Stomach smooth muscle (tissue), 2 donors: ENCODE measurements around the gene BRWD1.

ENCODE experiments used
- H3K27ac ChIP-seq: one replicate; pipeline ENCODE4 v1.7.0; 2013; ENCODE audit warnings: mild to moderate bottlenecking, low read length, inconsistent platforms
- H3K27me3 ChIP-seq, 2 donors: one replicate each; pipeline ENCODE4 v1.7.0; 2013; ENCODE audit warnings: low read length in 2 of 2; ENCODE audit not compliant: insufficient read depth in 2 of 2, control insufficient read depth in 1 of 2
- H3K36me3 ChIP-seq, 2 donors: one replicate each; pipeline ENCODE4 v1.7.0; 2013; ENCODE audit warnings: low read length in 2 of 2; ENCODE audit not compliant: control insufficient read depth in 2 of 2, insufficient read depth in 2 of 2
- H3K4me1 ChIP-seq: one replicate; pipeline ENCODE4 v1.7.0; 2013; ENCODE audit warnings: low read length; ENCODE audit not compliant: control insufficient read depth, insufficient read depth
- H3K4me3 ChIP-seq, 2 donors: one replicate each; pipeline ENCODE4 v1.7.0; 2013; ENCODE audit warnings: low read length in 2 of 2
- H3K9ac ChIP-seq, 2 donors: one replicate each; pipeline ENCODE4 v1.7.0; 2013; ENCODE audit warnings: low read length in 2 of 2, mild to moderate bottlenecking in 1 of 2
- H3K9me3 ChIP-seq, 2 donors: one replicate each; pipeline ENCODE4 v1.7.0; 2013; ENCODE audit warnings: low read length in 2 of 2; ENCODE audit not compliant: control insufficient read depth in 2 of 2
- donor health status: healthy.
- donor health status: Pancreatic carcinoma.

BRWD1 gene

GRCh38 chr21:39346671-39347331 lies 33.4 kb upstream of the BRWD1 start:
- Histone ChIP-seq H3K27me3 (no peaks in the 10 kb centered on the region), H3K27ac (no peak overlapping the region), H3K9ac (peak overlapping the region in 1 of 2 donors; percentile 92), H3K4me3 (peak overlapping the region in 1 of 2 donors; percentile 51), H3K4me1 (peaks cover 11% of the 10 kb centered on the region), H3K36me3 (peaks cover 3 to 11% of the 10 kb centered on the region in 2 donors), H3K9me3 (no peaks in the 10 kb centered on the region)

GRCh38 chr21:39346206-39346605 lies 32.8 kb upstream of the BRWD1 start:
- Histone ChIP-seq H3K36me3 (peaks cover 4 to 16% of the 10 kb centered on the region in 2 donors), H3K27me3 (no peaks in the 10 kb centered on the region), H3K9ac (peak overlapping the region in 1 of 2 donors; percentile 52), H3K4me1 (peaks cover 11% of the 10 kb centered on the region), H3K4me3 (peak overlapping the region in 1 of 2 donors; percentile 51), H3K9me3 (no peaks in the 10 kb centered on the region), H3K27ac (no peak overlapping the region)

GRCh38 chr21:39345440-39345839 lies 32.0 kb upstream of the BRWD1 start:
- H3K9me3 ChIP-seq = no peaks in the 10 kb centered on the region

GRCh38 chr21:39344848-39345247 lies 31.4 kb upstream of the BRWD1 start:
- Histone ChIP-seq H3K9me3 (no peaks in the 10 kb centered on the region), H3K27ac (no peak overlapping the region), H3K9ac (no peak overlapping the region), H3K4me1 (peaks cover 11% of the 10 kb centered on the region), H3K4me3 (no peak overlapping the region), H3K27me3 (no peaks in the 10 kb centered on the region), H3K36me3 (peaks cover 10 to 22% of the 10 kb centered on the region in 2 donors)

More at GRCh38 chr21:39345440-39345839, 32.0 kb upstream of the BRWD1 start:
- Histone ChIP-seq H3K27ac (no peak overlapping the region), H3K27me3 (no peaks in the 10 kb centered on the region), H3K4me3 (peak overlapping the region; percentile 9 to 43), H3K9ac (peak overlapping the region in 1 of 2 donors; percentile 1), H3K36me3 (peaks cover 10 to 21% of the 10 kb centered on the region in 2 donors), H3K4me1 (peaks cover 11% of the 10 kb centered on the region)

- Histone ChIP-seq H3K9ac (no peak overlapping the region), H3K27ac (no peak overlapping the region), H3K9me3 (no peaks in the 10 kb centered on the region), H3K4me3 (no peak overlapping the region), H3K36me3 (peaks cover 10 to 22% of the 10 kb centered on the region in 2 donors), H3K4me1 (peaks cover 5% of the 10 kb centered on the region), H3K27me3 (no peaks in the 10 kb centered on the region)
Measured at GRCh38 chr21:39341249-39341923, 28.0 kb upstream of the BRWD1 start.

- H3K4me3 ChIP-seq = no peak overlapping the region
- H3K9ac ChIP-seq = no peak overlapping the region
- H3K27ac ChIP-seq = no peak overlapping the region
- peaks cover 10 to 22% of the 10 kb centered on the region in 2 donors for H3K36me3 ChIP-seq
- H3K27me3 ChIP-seq = no peaks in the 10 kb centered on the region
- H3K4me1 ChIP-seq = peaks cover 3% of the 10 kb centered on the region
- no peaks in the 10 kb centered on the region for H3K9me3 ChIP-seq
Measured at GRCh38 chr21:39340687-39341086, 27.3 kb upstream of the BRWD1 start.

GRCh38 chr21:39339231-39339630 lies 25.8 kb upstream of the BRWD1 start:
- H3K27me3 ChIP-seq = no peaks in the 10 kb centered on the region
- no peak overlapping the region for H3K9ac ChIP-seq
- H3K4me3 ChIP-seq = no peak overlapping the region
- H3K36me3 ChIP-seq = peaks cover 10 to 22% of the 10 kb centered on the region in 2 donors
- H3K27ac ChIP-seq = no peak overlapping the region
- no peaks in the 10 kb centered on the region for H3K9me3 ChIP-seq
- H3K4me1 ChIP-seq = no peaks in the 10 kb centered on the region

GRCh38 chr21:39336457-39337008 lies 23.1 kb upstream of the BRWD1 start:
- H3K27ac ChIP-seq = no peak overlapping the region
- H3K36me3 ChIP-seq = peaks cover 7 to 8% of the 10 kb centered on the region in 2 donors
- H3K4me1 ChIP-seq = no peaks in the 10 kb centered on the region
- no peaks in the 10 kb centered on the region for H3K27me3 ChIP-seq
- no peaks in the 10 kb centered on the region for H3K9me3 ChIP-seq
- no peak overlapping the region for H3K9ac ChIP-seq
- no peak overlapping the region for H3K4me3 ChIP-seq

GRCh38 chr21:39334611-39335010 lies 21.2 kb upstream of the BRWD1 start:
- H3K9me3 ChIP-seq = no peaks in the 10 kb centered on the region
- H3K9ac ChIP-seq = no peak overlapping the region
- H3K4me1 ChIP-seq = no peaks in the 10 kb centered on the region
- no peaks in the 10 kb centered on the region for H3K36me3 ChIP-seq
- no peak overlapping the region for H3K4me3 ChIP-seq
- no peak overlapping the region for H3K27ac ChIP-seq
- no peaks in the 10 kb centered on the region for H3K27me3 ChIP-seq

GRCh38 chr21:39332175-39332574 lies 18.7 kb upstream of the BRWD1 start:
- Histone ChIP-seq H3K27me3 (no peaks in the 10 kb centered on the region), H3K9ac (no peak overlapping the region), H3K4me1 (no peaks in the 10 kb centered on the region), H3K9me3 (no peaks in the 10 kb centered on the region), H3K36me3 (no peaks in the 10 kb centered on the region), H3K4me3 (no peak overlapping the region), H3K27ac (no peak overlapping the region)

GRCh38 chr21:39330001-39330400 lies 16.6 kb upstream of the BRWD1 start:
- Histone ChIP-seq H3K9ac (no peak overlapping the region), H3K4me3 (no peak overlapping the region), H3K36me3 (no peaks in the 10 kb centered on the region), H3K9me3 (no peaks in the 10 kb centered on the region), H3K27me3 (no peaks in the 10 kb centered on the region), H3K4me1 (no peaks in the 10 kb centered on the region), H3K27ac (no peak overlapping the region)
